GM12878 (cell line): ENCODE results near the gene PMF1. TPM values are rescaled to one million over a fixed set of nuclear protein-coding genes. Genes with fewer than 3 reads are reported as not detected.
A peak's percentile ranks its signal among the peaks of the same experiment; 100 is the strongest.

Experiments used
- BCL3 ChIP-seq: IDR thresholded peaks from 2 replicates; pipeline ENCODE4 v1.6.1; 2011; ENCODE audit warnings: borderline replicate concordance, low read depth, mild to moderate bottlenecking, moderate library complexity, low read length; ENCODE audit not compliant: insufficient read depth, poor library complexity, severe bottlenecking
- CBX3 ChIP-seq: fragments of 200-600 bp; sonication (generic); IDR thresholded peaks from 2 replicates; pipeline ENCODE4 v1.6.1; 2016; ENCODE audit warnings: low read depth, borderline replicate concordance
- CHD1 ChIP-seq: IDR thresholded peaks from 2 replicates; pipeline ENCODE4 v1.6.1; 2012; ENCODE audit warnings: low read depth, low read length, improper control_type of control experiment
- CHD4 ChIP-seq: fragments of 200-600 bp; sonication (generic); IDR thresholded peaks from 2 replicates; pipeline ENCODE4 v1.6.1; 2016; ENCODE audit warnings: mild to moderate bottlenecking
- DPF2 ChIP-seq: fragments of 450-650 bp; IDR thresholded peaks from 2 replicates; pipeline ENCODE4 v1.6.1; 2017; ENCODE audit warnings: mild to moderate bottlenecking
- EZH2 ChIP-seq: IDR thresholded peaks from 2 replicates; pipeline ENCODE4 v1.6.1; 2012; ENCODE audit warnings: low read depth, mild to moderate bottlenecking, control low read depth, inconsistent platforms, low read length, borderline replicate concordance; ENCODE audit not compliant: control insufficient read depth
- FOXM1 ChIP-seq: IDR thresholded peaks from 2 replicates; pipeline ENCODE4 v1.6.1; 2012; ENCODE audit warnings: low read depth, mild to moderate bottlenecking, inconsistent platforms, low read length, moderate library complexity
- MLLT1 ChIP-seq: fragments of 450-650 bp; IDR thresholded peaks from 2 replicates; pipeline ENCODE4 v1.6.1; 2016; ENCODE audit warnings: mild to moderate bottlenecking
- NR2F1 ChIP-seq: fragments of 450-650 bp; conservative IDR thresholded peaks from 2 replicates; pipeline ENCODE4 v1.6.1; 2017; ENCODE audit warnings: mild to moderate bottlenecking
- PAX5 ChIP-seq: IDR thresholded peaks from 2 replicates; pipeline ENCODE4 v1.6.1; 2011; ENCODE audit warnings: low read depth, low read length, borderline replicate concordance
- PBX3 ChIP-seq: IDR thresholded peaks from 2 replicates; pipeline ENCODE4 v1.6.1; 2011; ENCODE audit warnings: mild to moderate bottlenecking, low read depth, low read length, moderate library complexity; ENCODE audit not compliant: insufficient replicate concordance
- PKNOX1 ChIP-seq: fragments of 450-650 bp; IDR thresholded peaks from 2 replicates; pipeline ENCODE4 v1.6.1; 2016; ENCODE audit warnings: mild to moderate bottlenecking
- RB1 ChIP-seq: fragments of 450-650 bp; formaldehyde crosslinking; IDR thresholded peaks from 2 replicates; pipeline ENCODE4 v1.6.1; 2017; ENCODE audit warnings: mild to moderate bottlenecking, borderline replicate concordance
- SMAD1 ChIP-seq: fragments of 450-650 bp; IDR thresholded peaks from 2 replicates; pipeline ENCODE4 v1.6.1; 2018; ENCODE audit warnings: mild to moderate bottlenecking, low read depth; ENCODE audit not compliant: partially characterized antibody
- SMC3 ChIP-seq: IDR thresholded peaks from 2 replicates; pipeline ENCODE4 v1.6.1; 2011; ENCODE audit warnings: low read length, improper control_type of control experiment, borderline replicate concordance
- TCF12 ChIP-seq: IDR thresholded peaks from 2 replicates; pipeline ENCODE4 v1.6.1; 2011; ENCODE audit warnings: low read depth, mild to moderate bottlenecking, low read length
- TCF7 ChIP-seq: IDR thresholded peaks from 2 replicates; pipeline ENCODE4 v1.6.1; 2014; ENCODE audit warnings: antibody characterized with exemption, borderline replicate concordance
- WRNIP1 ChIP-seq: IDR thresholded peaks from 2 replicates; pipeline ENCODE4 v1.6.1; 2011; ENCODE audit warnings: low read depth, low read length, improper control_type of control experiment, borderline replicate concordance
- ZBED1 ChIP-seq: IDR thresholded peaks from 2 replicates; pipeline ENCODE4 v1.6.1; 2016; ENCODE audit warnings: borderline replicate concordance
- ZNF217 ChIP-seq: fragments of 450-650 bp; IDR thresholded peaks from 2 replicates; pipeline ENCODE4 v1.6.1; 2017; ENCODE audit warnings: antibody characterized with exemption, mild to moderate bottlenecking
- polyA plus RNA-seq, 11 experiments: library from polyadenylated mRNA; depleted of rRNA in 4 of 11; unstranded in 6 of 11; stranded (reverse) in 5 of 11; fragments of >200 nt; fragmentation: Nextera tagmentation in 4 of 11; fragmentation: Illumina TruSeq in 1 of 11; extraction: Ambion mirVana in 4 of 11; extraction: Trizol in 1 of 11; gene quantifications; 1 replicate in 1 of 11; 2 replicates in 10 of 11; pipeline versions ENCODE4 v1.2.1 to v1.2.3, GENCODE V29; 2011 to 2016; ENCODE audit warnings: inconsistent platforms in 2 of 11, missing spikeins in 2 of 11, low read depth in 1 of 11
- total RNA-seq, 4 experiments: library from RNA; depleted of rRNA in 3 of 4; stranded (reverse); fragments of >200 nt in 3 of 4; fragmentation: Illumina TruSeq in 1 of 4; extraction: Trizol in 1 of 4; gene quantifications; 2 replicates each; pipeline versions ENCODE4 v1.2.1 to v1.2.3, GENCODE V29; 2013 to 2021
- TF ChIP-seq, protein P1 (sequence below): fragments of 450-650 bp; IDR thresholded peaks from 2 replicates; pipeline ENCODE4 v1.6.1; 2017; ENCODE audit warnings: mild to moderate bottlenecking, moderate library complexity

The PMF1 gene
- total and polyA plus RNA-seq, 10 of the 15 experiments (the other 5 are each of a cell fraction or from before 2014, with no cell fraction given): 6.7 to 105 (median 67.3) TPM

- no peak for TF ChIP-seq BCL3
- peak; percentile 47; the same call in 1 of the 2 replicates for TF ChIP-seq TCF7
- peak; percentile 54; the same call in 1 of the 2 replicates for TF ChIP-seq MLLT1
- TF ChIP-seq WRNIP1: no peak
- TF ChIP-seq, protein P1, sequence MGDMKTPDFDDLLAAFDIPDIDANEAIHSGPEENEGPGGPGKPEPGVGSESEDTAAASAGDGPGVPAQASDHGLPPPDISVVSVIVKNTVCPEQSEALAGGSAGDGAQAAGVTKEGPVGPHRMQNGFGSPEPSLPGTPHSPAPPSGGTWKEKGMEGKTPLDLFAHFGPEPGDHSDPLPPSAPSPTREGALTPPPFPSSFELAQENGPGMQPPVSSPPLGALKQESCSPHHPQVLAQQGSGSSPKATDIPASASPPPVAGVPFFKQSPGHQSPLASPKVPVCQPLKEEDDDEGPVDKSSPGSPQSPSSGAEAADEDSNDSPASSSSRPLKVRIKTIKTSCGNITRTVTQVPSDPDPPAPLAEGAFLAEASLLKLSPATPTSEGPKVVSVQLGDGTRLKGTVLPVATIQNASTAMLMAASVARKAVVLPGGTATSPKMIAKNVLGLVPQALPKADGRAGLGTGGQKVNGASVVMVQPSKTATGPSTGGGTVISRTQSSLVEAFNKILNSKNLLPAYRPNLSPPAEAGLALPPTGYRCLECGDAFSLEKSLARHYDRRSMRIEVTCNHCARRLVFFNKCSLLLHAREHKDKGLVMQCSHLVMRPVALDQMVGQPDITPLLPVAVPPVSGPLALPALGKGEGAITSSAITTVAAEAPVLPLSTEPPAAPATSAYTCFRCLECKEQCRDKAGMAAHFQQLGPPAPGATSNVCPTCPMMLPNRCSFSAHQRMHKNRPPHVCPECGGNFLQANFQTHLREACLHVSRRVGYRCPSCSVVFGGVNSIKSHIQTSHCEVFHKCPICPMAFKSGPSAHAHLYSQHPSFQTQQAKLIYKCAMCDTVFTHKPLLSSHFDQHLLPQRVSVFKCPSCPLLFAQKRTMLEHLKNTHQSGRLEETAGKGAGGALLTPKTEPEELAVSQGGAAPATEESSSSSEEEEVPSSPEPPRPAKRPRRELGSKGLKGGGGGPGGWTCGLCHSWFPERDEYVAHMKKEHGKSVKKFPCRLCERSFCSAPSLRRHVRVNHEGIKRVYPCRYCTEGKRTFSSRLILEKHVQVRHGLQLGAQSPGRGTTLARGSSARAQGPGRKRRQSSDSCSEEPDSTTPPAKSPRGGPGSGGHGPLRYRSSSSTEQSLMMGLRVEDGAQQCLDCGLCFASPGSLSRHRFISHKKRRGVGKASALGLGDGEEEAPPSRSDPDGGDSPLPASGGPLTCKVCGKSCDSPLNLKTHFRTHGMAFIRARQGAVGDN: 0 out of 2 replicates have a peak, but pooled peaks have one; percentile 60
- no peak for TF ChIP-seq EZH2
- no peak for TF ChIP-seq CHD4
- peak; percentile 80; the same call in 1 of the 2 replicates for TF ChIP-seq RB1
- no peak for TF ChIP-seq DPF2
- 0 out of 2 replicates have a peak, but pooled peaks have one; percentile 30 for TF ChIP-seq CHD1
- TF ChIP-seq PBX3: peak; percentile 15
- TF ChIP-seq NR2F1: no peak
- TF ChIP-seq CBX3: no peak
- TF ChIP-seq PAX5: peak; percentile 39
- TF ChIP-seq ZBED1: peak; percentile 21; the same call in 1 of the 2 replicates
- TF ChIP-seq SMAD1: no peak
- no peak for TF ChIP-seq SMC3
- peak; percentile 74; the same call in 1 of the 2 replicates for TF ChIP-seq TCF12
- no peak for TF ChIP-seq FOXM1
- peak; percentile 76 for TF ChIP-seq PKNOX1
- TF ChIP-seq ZNF217: no peak
Observed at GRCh38 chr1:156282479-156283222, 69.8 kb downstream of the PMF1 start, which contains the start of gene SMG5 (continued).
